ENCODE data around the gene SPATA19.

DNA sequence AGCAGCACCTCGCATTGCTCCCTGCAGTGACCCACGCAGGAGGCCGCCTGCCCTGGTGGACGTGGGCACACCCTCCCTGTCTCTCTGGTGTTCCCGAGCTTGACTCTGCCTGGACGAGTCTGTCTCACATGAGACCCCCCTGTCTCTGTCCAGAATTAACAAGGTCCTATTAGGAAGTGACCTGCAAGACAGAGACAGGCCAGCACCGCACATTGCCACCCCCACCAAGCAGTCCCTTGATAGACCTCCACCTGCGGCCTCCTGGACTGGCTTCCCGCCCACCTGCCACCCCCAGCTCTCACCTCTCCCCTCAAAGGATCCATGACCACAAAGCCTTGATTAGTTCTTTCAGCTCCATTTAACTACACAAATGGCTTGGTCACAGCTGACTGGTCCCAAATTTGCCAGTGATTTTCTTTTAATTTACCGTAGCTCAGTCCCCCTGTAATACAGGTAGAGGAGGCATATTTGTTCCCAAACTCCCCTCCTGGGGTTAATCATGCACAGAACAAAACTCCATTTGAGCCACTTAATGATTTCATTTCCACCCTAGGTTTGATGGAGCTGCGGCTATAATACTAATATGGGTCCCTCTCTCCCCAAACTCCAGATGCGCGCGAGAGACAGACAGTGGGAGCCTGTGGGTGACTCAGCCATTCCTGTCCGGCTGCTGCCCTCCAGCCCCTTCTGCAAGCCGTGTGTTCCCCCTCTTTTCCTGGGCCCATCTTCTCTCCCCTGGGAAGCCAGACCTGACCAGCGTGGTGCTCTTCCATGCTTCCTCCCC is 11.2 kb downstream of the SPATA19 start:
- TF ChIP-seq POLR2A (IDR thresholded peaks at IDR 0.05): no peak
- TF ChIP-seq CTCF (IDR thresholded peaks at IDR 0.05): no peak
